Skeletal muscle tissue (tissue), 4 donors: ENCODE data around the gene SEPTIN6. TPM values are rescaled to one million over a fixed set of nuclear protein-coding genes. Genes with fewer than 3 reads are reported as not detected.
A peak's percentile ranks its signal among the peaks of the same experiment; 100 is the strongest.

Source experiments
- H3K27ac ChIP-seq: one replicate; pipeline ENCODE4 v1.7.0; 2013; ENCODE audit warnings: mild to moderate bottlenecking, low read depth, low read length, inconsistent platforms
- H3K27me3 ChIP-seq, 3 donors: one replicate each; pipeline ENCODE4 v1.7.0; 2013; ENCODE audit warnings: low read length in 3 of 3; ENCODE audit not compliant: control insufficient read depth in 3 of 3, insufficient read depth in 3 of 3
- H3K36me3 ChIP-seq, 3 donors: one replicate each; pipeline ENCODE4 v1.7.0; 2013; ENCODE audit warnings: low read length in 3 of 3; ENCODE audit not compliant: control insufficient read depth in 3 of 3, insufficient read depth in 3 of 3
- H3K4me1 ChIP-seq, 3 donors: one replicate each; pipeline ENCODE4 v1.7.0; 2013; ENCODE audit warnings: low read length in 3 of 3, mild to moderate bottlenecking in 3 of 3; ENCODE audit not compliant: control insufficient read depth in 3 of 3, insufficient read depth in 3 of 3
- H3K4me3 ChIP-seq, 3 donors: one replicate each; pipeline ENCODE4 v1.7.0; 2013; ENCODE audit warnings: low read length in 3 of 3
- H3K9ac ChIP-seq, 3 donors: one replicate each; pipeline ENCODE4 v1.7.0; 2013; ENCODE audit warnings: low read length in 3 of 3, mild to moderate bottlenecking in 3 of 3, moderate library complexity in 2 of 3, low read depth in 1 of 3
- H3K9me3 ChIP-seq, 3 donors: one replicate each; pipeline ENCODE4 v1.7.0; 2013; ENCODE audit warnings: low read length in 3 of 3; ENCODE audit not compliant: control insufficient read depth in 3 of 3
- total RNA-seq: library from RNA; depleted of rRNA; stranded (reverse); fragments of >200 nt; gene quantifications from one replicate; pipeline ENCODE4 v1.2.3, GENCODE V29; 2014
- donor health status: Osteomylitis.

Gene SEPTIN6
- total RNA-seq, 1 donor from 2014 or later = 13.0 TPM

DNA sequence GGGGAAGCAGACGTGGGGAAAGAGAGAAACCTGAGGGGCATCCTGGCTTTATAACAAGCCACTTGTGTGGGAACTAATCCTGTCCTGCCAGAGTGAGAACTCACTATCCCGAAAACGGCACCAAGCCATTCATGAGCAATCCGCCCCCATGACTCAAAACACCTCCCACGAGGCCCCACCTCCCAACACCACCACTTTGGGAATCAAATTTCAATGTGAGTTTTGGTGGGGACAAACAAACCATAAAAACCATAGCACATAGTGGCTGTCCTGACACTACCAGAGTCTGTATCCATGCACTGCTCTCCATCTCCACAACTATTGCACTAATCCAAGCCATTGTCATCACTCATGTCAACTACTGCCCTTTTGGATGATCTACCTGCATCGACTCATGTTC is 28.5 kb upstream of the SEPTIN6 start:
- Histone ChIP-seq H3K4me3 (no peak overlapping the region), H3K27ac (no peak overlapping the region), H3K9ac (no peak overlapping the region), H3K36me3 (no peaks in the 10 kb centered on the region), H3K9me3 (peaks cover 0 to 3% (median 0%) of the 10 kb centered on the region in 3 donors), H3K4me1 (no peaks in the 10 kb centered on the region), H3K27me3 (no peaks in the 10 kb centered on the region)

DNA sequence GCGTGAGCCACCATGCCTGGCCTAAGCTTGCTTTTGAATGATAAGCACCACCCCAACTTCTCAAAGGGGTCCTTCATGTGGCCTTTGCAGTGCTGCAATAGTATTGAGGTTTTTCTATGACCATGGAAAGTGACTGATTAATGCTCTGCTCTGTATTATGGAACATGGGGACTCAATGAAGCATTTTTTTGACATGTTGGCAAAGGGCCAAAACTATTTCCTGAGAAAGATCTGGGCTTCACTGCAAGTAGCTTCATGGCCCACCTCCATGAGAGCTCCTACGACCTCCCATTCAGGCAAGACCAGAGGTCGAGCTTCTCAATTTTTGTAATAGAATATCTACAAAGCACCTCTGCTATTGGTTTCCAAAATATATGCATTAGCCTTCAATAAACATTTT is 16.7 kb upstream of the SEPTIN6 start:
- Histone ChIP-seq H3K27me3 (no peaks in the 10 kb centered on the region), H3K9me3 (no peaks in the 10 kb centered on the region), H3K27ac (no peak overlapping the region), H3K36me3 (no peaks in the 10 kb centered on the region), H3K4me3 (no peak overlapping the region), H3K9ac (no peak overlapping the region), H3K4me1 (no peaks in the 10 kb centered on the region)

DNA sequence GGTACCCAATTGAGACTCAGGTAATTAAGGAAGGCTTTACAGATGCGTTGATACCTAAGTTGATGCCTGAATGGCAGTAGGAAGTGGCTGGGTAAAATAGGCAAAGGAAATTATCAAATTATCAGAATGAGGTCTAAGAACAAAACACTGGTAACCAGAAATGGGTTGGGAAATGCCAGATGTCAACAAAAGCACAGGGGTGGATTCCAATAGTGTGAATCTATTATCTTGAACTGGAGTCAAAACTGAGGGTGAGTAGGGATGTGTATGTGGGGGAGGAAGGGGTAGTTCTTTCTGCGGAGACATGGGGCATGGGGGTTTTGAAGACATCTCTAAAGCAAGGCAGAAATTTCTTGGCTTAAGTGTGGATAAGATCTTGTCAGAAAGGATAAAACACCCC is 16.0 kb upstream of the SEPTIN6 start:
- Histone ChIP-seq H3K4me1 (no peaks in the 10 kb centered on the region), H3K9ac (no peak overlapping the region), H3K27ac (no peak overlapping the region), H3K27me3 (no peaks in the 10 kb centered on the region), H3K4me3 (no peak overlapping the region), H3K9me3 (no peaks in the 10 kb centered on the region), H3K36me3 (no peaks in the 10 kb centered on the region)

DNA sequence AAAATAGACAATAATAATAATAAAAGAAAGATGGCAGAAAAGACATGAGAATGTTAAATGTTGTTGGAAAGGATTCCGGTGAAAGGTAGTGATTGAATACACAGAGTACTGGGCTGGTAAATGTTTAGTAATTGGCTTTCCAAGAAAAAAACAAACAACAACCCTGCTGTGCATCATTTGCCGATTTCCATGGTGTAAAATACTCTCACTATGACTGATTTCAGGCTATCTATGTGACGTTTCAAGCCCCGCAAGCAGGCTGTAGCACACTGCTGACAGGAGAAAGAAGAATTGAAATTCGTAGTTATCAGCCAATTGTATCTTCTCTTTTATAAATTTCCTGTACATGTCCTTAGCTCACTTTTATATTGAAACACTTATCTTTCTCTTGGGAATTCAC is 13.6 kb upstream of the SEPTIN6 start:
- Histone ChIP-seq H3K4me3 (no peak overlapping the region), H3K9ac (no peak overlapping the region), H3K36me3 (no peaks in the 10 kb centered on the region), H3K4me1 (no peaks in the 10 kb centered on the region), H3K27ac (no peak overlapping the region), H3K27me3 (no peaks in the 10 kb centered on the region), H3K9me3 (no peaks in the 10 kb centered on the region)

DNA sequence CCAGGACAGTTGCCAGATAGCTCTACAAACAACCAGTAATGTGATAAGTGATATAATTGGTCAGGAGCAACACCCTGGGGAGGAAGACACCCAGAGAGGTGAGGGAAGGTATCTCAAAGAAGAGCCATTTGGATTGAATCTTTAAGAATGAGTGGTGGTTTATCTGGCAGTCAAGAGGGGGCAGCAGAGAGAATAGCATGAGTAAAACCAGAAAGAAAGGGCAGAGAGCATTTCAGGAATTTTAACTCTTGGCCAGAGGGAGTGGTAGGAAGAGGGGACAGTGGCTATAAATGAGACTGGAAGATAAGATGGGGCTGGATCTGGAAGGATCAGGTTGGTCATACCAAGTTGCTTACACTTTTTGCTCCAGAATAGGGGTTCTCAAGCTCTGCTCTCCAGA is 5.9 kb upstream of the SEPTIN6 start:
- Histone ChIP-seq H3K27ac (no peak overlapping the region), H3K27me3 (no peaks in the 10 kb centered on the region), H3K4me1 (no peaks in the 10 kb centered on the region), H3K4me3 (no peak overlapping the region), H3K9ac (no peak overlapping the region), H3K36me3 (no peaks in the 10 kb centered on the region), H3K9me3 (no peaks in the 10 kb centered on the region)

DNA sequence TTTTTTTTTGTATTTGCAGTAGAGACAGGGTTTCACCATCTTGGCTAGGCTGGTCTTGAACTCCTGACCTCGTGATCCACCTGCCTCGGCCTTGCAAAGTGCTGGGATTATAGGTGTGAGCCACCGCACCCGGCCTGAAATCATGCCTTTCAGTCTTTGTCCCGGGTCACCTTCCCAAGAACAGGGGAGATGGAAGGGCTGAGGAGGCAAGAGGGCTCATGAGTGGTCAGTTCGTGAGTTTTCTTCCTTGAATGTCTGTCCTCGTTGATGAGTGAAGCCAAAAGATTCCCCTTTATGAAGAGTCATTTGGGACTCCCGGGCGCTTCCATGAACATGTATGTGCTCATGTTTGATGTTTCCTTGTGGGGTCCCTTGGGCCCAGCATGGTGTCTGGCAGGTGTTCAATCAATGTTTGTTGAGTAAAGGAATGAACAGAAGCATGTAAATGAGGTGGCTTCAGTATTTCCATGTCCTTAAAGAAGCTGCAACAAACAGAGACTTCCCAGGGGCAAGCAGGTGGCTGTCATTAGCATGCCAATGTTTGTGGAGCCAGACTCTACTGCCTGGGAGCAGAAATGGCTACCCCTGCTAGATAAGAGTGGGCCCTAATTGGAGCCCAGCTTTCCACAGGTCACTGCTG is 3.4 kb upstream of the SEPTIN6 start:
- Histone ChIP-seq H3K4me3 (no peak overlapping the region), H3K4me1 (no peaks in the 10 kb centered on the region), H3K9me3 (no peaks in the 10 kb centered on the region), H3K27me3 (no peaks in the 10 kb centered on the region), H3K36me3 (no peaks in the 10 kb centered on the region), H3K27ac (no peak overlapping the region), H3K9ac (no peak overlapping the region)

DNA sequence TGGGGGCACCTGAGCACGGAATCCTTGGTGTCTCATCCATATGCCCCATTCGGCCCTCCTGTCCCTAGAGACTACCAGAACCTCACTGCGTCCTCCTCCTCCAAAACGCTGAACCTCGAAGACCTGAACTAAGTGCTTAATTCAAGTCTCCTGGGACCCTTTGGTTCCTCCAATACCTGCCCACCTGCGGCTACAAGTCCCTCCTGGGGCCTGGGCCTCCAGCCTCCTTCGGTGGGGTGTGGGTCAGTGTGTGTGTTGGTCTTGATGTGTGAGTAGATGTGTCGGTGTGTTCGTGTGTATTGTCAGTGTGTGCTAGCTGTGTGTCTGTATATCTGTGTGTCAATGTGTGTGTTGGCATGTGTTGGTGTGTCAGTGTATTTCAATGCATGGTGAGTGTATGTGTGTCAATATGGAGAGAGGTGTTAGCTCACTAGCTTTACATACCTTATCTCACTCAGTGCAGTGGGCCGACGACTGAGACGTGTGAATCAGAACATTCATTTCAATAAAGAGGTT is 2.6 kb upstream of the SEPTIN6 start:
- no peak overlapping the region for H3K27ac ChIP-seq
- no peak overlapping the region for H3K9ac ChIP-seq

DNA sequence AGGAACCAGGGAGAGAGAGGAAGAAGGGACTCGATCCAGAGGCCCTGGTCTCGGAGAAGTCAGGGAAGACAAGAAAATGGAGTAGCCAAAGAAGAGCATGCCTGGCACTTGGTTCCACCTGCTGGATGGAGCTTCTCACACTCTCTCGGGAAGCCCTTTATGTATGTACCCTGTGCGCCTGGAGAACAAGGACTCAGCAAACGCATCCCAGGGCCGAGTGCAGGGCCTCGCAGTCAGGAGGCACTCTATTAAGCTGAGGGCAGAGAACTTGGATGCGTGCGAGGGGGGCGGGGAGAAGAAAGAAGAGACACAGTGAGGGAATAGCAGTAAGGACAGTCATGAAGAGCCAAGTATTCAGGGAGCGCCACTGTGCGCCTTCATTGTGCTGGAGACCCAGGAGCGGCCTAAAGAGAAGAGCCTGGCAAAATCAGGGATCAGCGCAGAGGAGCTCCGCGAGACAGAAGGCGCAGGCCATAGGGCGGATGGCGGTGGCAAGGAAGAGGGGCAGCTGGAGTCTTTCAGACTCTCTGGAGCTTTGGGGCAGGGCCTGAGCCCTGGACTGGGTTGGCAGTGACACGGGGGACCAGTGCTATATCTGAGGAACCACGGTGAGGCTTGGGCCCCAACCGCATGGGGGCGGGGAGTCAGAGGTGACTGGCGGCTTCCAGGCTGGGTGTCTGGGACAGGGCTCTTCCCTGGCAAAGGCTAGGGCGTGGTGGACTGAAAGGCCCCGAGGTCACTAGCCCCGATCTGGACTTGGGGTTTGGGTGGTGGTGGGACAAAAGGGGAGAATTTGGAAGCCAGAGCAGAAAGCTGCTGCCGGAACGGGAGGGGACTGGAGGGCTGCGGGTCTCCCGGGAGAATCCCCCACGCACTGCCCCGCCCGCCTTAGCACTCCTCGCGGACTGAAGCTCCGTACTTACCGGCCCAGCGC is 1.9 kb upstream of the SEPTIN6 start:
- no peak overlapping the region for H3K27ac ChIP-seq
- no peaks in the 10 kb centered on the region for H3K36me3 ChIP-seq
- no peaks in the 10 kb centered on the region for H3K4me1 ChIP-seq

More for the DNA sequence above, 2.6 kb upstream of the SEPTIN6 start:
- Histone ChIP-seq H3K9me3 (no peaks in the 10 kb centered on the region), H3K4me3 (no peak overlapping the region), H3K36me3 (no peaks in the 10 kb centered on the region), H3K27me3 (no peaks in the 10 kb centered on the region), H3K4me1 (no peaks in the 10 kb centered on the region)

DNA sequence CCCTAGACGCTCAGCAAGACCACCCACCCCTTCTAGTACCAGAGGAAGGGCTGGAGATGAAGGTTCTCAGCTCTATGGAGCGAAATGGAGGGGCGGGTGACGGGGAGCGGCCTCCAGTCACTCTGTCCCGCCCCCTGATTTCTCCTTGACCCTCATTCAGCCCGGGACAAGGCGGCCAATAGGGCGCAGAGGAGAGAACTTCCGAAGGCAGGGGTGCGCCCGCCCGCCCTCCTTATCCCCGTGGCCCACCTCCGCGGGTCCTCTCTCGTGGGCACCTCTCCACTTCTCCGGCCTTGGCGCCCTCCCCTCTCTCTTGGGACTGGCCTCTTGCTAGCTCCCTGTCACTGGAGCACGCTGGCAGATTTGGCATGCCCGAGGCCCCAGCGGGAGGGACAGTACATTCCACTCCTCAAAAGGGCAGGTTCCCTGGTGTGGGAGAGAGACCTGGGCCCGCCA is 1.1 kb upstream of the SEPTIN6 start:
- H3K27me3 ChIP-seq = no peaks in the 10 kb centered on the region
- no peaks in the 10 kb centered on the region for H3K36me3 ChIP-seq
- H3K4me3 ChIP-seq = peak overlapping the region; percentile 23 to 78 (median 69)
- no peak overlapping the region for H3K9ac ChIP-seq
- H3K4me1 ChIP-seq = no peaks in the 10 kb centered on the region
- H3K27ac ChIP-seq = no peak overlapping the region
- H3K9me3 ChIP-seq = no peaks in the 10 kb centered on the region

More for the DNA sequence above, 1.9 kb upstream of the SEPTIN6 start:
- Histone ChIP-seq H3K4me3 (no peak overlapping the region), H3K27me3 (no peaks in the 10 kb centered on the region), H3K9ac (no peak overlapping the region), H3K9me3 (no peaks in the 10 kb centered on the region)
